ENCODE data around the gene ACLY. TPM values are rescaled to one million over a fixed set of nuclear protein-coding genes. Genes with fewer than 3 reads are reported as not detected.

Gene ACLY
- total and polyA plus RNA-seq, 2 of the 13 experiments (the other 11 are each of a cell fraction or from before 2014, with no cell fraction given) = 111 to 218 TPM

GRCh38 chr17:41907633-41908539 is 10.9 kb downstream of the ACLY start (continued):
- peak; percentile 72 for TF ChIP-seq GATAD1 (CRISPR knock-in tag; IDR thresholded peaks at IDR 0.05)
- no peak for TF ChIP-seq SMYD3 (CRISPR knock-in tag; IDR thresholded peaks at IDR 0.05)
- no peak for TF ChIP-seq SP1 (IDR thresholded peaks at IDR 0.05)
- TF ChIP-seq SP1 (CRISPR knock-in tag; IDR thresholded peaks at IDR 0.05) = 0 out of 2 replicates have a peak, but pooled peaks have one; percentile 24
- peak; percentile 90; the same call in 1 of the 2 replicates for TF ChIP-seq CBX5 (CRISPR knock-in tag; IDR thresholded peaks at IDR 0.05; ENCODE audit: borderline replicate concordance)
- no peak for TF ChIP-seq GABPA (IDR thresholded peaks at IDR 0.05; ENCODE audit: low read depth, low read length)
- TF ChIP-seq GABPA (CRISPR knock-in tag; IDR thresholded peaks at IDR 0.05; ENCODE audit: low read depth) = no peak
- no peak for TF ChIP-seq AGO2 (optimal IDR thresholded peaks at IDR 0.05; ENCODE audit: low read depth, low read length)
- TF ChIP-seq ZNF777 (CRISPR knock-in tag; IDR thresholded peaks at IDR 0.05) = no peak
- TF ChIP-seq ZNF7 (CRISPR knock-in tag; IDR thresholded peaks at IDR 0.05) = no peak
- no peak for TF ChIP-seq JARID2 (CRISPR knock-in tag; IDR thresholded peaks at IDR 0.05; ENCODE audit: insufficient replicate concordance)
- peak; percentile 66 for TF ChIP-seq SOX5 (CRISPR knock-in tag; IDR thresholded peaks at IDR 0.05; ENCODE audit: borderline replicate concordance)
- peak; percentile 87 for TF ChIP-seq PHF5A (CRISPR knock-in tag; IDR thresholded peaks at IDR 0.05; ENCODE audit: low read depth, unreplicated experiment)
- TF ChIP-seq ZNF513 (CRISPR knock-in tag; conservative IDR thresholded peaks at IDR 0.05) = no peak
- TF ChIP-seq RARA (CRISPR knock-in tag; IDR thresholded peaks at IDR 0.05) = peak; percentile 86
- TF ChIP-seq GPBP1L1 (CRISPR knock-in tag; IDR thresholded peaks at IDR 0.05) = no peak
- no peak for TF ChIP-seq ZNF775 (CRISPR knock-in tag; IDR thresholded peaks at IDR 0.05; ENCODE audit: borderline replicate concordance)
- peak; percentile 62 for TF ChIP-seq ZNF629 (CRISPR knock-in tag; conservative IDR thresholded peaks at IDR 0.05)
- peak; percentile 88 for TF ChIP-seq SMAD3 (CRISPR knock-in tag; IDR thresholded peaks at IDR 0.05)
- TF ChIP-seq ZNF574 (CRISPR knock-in tag; IDR thresholded peaks at IDR 0.05) = peak; percentile 73
- TF ChIP-seq MXD3 (CRISPR knock-in tag; IDR thresholded peaks at IDR 0.05) = no peak; the same call in 1 of the 2 replicates
- no peak for TF ChIP-seq NR3C1 (CRISPR knock-in tag; IDR thresholded peaks at IDR 0.05)
- TF ChIP-seq ZNF484 (CRISPR knock-in tag; IDR thresholded peaks at IDR 0.05; ENCODE audit: borderline replicate concordance, low read depth) = no peak

Data from HepG2 (cell line).